Body of pancreas (tissue), 4 donors: ENCODE data around the gene CHCHD6. TPM values are rescaled to one million over a fixed set of nuclear protein-coding genes. Genes with fewer than 3 reads are reported as not detected.

Experiments
- ATAC-seq: fragments of 150-250 bp; one replicate; pipeline ENCODE4 v1.9.1; 2016
- DNase-seq, 4 donors: peaks; one replicate each; pipeline ENCODE4 v3.0.0-alpha.2; 2019
- H3K27ac ChIP-seq, 4 donors: fragments of 200-600 bp; sonication (generic); 1 replicate in 3 of 4; 2 replicates in 1 of 4; pipeline versions ENCODE4 v1.5.1 to v1.6.1; 2016 to 2019; ENCODE audit warnings: mild to moderate bottlenecking in 1 of 4, mixed read lengths in 1 of 4, moderate library complexity in 1 of 4
- H3K27me3 ChIP-seq, 2 donors: fragments of 200-600 bp; sonication (generic); one replicate each; pipeline ENCODE4 v1.6.0; 2016; ENCODE audit warnings: mild to moderate bottlenecking in 1 of 2
- H3K36me3 ChIP-seq, 2 donors: fragments of 200-600 bp; sonication (generic); replicated peaks in 1 of 2; 2 replicates each; pipeline ENCODE4 v1.5.1; 2016; ENCODE audit warnings: low read depth in 2 of 2; ENCODE audit not compliant: insufficient read depth in 1 of 2
- H3K4me1 ChIP-seq: fragments of 200-600 bp; sonication (generic); one replicate; pipeline ENCODE4 v1.6.0; 2016
- H3K4me3 ChIP-seq, 2 donors: fragments of 200-600 bp; sonication (generic); 1 replicate in 1 of 2; 2 replicates in 1 of 2; pipeline ENCODE4 v1.5.1; 2016 to 2019
- H3K9me3 ChIP-seq, 3 donors: fragments of 200-600 bp; sonication (generic); 1 replicate in 2 of 3; 2 replicates in 1 of 3; pipeline ENCODE4 v1.5.1; 2016
- POLR2A ChIP-seq, 3 donors: fragments of 450-650 bp; IDR thresholded peaks; one replicate each; pipeline ENCODE4 v1.6.1; 2016; ENCODE audit warnings: antibody characterized with exemption in 3 of 3, mild to moderate bottlenecking in 2 of 3
- whole genome bisulfite sequencing, 2 donors: methylation state at CpG; one replicate each; pipeline ENCODE4 v1.1.5; 2017; 5-methylcytosine and 5-hydroxymethylcytosine counted together
- intact Hi-C: fragments of 100-400 bp; cut with DNase I; formaldehyde crosslinking; loops from one replicate; pipeline ENCODE4 v1.15.1; 2023
- total RNA-seq, 2 donors: library from RNA; depleted of rRNA; stranded (reverse); fragments of >200 nt; gene quantifications; one replicate each; pipeline ENCODE4 v1.1.0, GENCODE V29; 2016
- TF ChIP-seq, protein P1 (sequence below), 7 experiments: fragments of 450-650 bp in 4 of 7; fragments of 200-600 bp in 3 of 7; sonication (generic) in 3 of 7; IDR thresholded peaks; one replicate each; pipeline ENCODE4 v1.5.1; 2016 to 2019; ENCODE audit warnings: antibody characterized with exemption in 7 of 7

The CHCHD6 gene
- total RNA-seq, 2 donors from 2014 or later: 0.66 to 10.9 TPM

DNA sequence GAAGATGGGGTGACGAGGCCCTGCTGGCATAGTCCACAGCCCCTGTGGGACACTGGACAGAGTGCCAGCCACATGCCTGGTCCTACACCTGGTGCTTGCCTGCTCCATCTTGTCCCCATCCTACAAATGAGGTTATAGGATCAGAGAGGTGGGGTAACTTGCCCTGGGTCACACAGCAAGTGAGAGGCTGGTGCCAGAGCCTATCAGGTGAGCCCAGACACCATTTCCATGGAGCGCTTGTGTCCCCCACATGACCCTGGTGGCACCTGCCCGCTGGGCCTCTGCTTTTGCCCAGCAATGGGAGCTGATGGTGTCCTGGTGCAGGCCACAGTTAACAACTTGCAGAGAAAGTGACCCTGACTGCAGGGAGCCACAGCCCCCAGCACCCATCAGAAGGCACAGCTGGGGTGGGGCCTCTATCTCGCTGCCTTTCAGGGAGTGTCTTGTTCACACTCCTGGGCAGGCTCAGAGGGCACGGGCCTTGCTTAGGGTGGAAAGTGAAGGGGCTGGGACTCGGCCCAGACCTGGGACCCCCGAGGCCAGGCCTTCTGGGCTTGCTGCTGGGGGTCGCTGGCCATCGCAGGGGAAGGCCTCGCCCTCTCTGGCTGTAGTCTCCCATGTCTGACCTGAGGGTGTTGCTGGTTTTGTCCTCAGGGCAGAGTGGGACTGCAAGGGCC lies 286.1 kb downstream of the CHCHD6 start:
- no peak overlapping the region for H3K27ac ChIP-seq
- ATAC-seq (no peak), DNase-seq (no peak)
- no peak overlapping the region for H3K4me3 ChIP-seq
- no peaks in the 10 kb centered on the region for H3K9me3 ChIP-seq
- intact Hi-C loops: no loop called here
- TF ChIP-seq, protein P1, sequence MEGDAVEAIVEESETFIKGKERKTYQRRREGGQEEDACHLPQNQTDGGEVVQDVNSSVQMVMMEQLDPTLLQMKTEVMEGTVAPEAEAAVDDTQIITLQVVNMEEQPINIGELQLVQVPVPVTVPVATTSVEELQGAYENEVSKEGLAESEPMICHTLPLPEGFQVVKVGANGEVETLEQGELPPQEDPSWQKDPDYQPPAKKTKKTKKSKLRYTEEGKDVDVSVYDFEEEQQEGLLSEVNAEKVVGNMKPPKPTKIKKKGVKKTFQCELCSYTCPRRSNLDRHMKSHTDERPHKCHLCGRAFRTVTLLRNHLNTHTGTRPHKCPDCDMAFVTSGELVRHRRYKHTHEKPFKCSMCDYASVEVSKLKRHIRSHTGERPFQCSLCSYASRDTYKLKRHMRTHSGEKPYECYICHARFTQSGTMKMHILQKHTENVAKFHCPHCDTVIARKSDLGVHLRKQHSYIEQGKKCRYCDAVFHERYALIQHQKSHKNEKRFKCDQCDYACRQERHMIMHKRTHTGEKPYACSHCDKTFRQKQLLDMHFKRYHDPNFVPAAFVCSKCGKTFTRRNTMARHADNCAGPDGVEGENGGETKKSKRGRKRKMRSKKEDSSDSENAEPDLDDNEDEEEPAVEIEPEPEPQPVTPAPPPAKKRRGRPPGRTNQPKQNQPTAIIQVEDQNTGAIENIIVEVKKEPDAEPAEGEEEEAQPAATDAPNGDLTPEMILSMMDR (IDR thresholded peaks at IDR 0.05): no peak
- TF ChIP-seq POLR2A (IDR thresholded peaks at IDR 0.05): no peak
- H3K27me3 ChIP-seq: no peaks in the 10 kb centered on the region
- WGBS, 2 donors: 85 to 92% methylated on average over 6 to 7 of the region's 10 CpGs
- peaks cover 0 to 4% of the 10 kb centered on the region in 2 donors for H3K36me3 ChIP-seq
- peaks cover 26% of the 10 kb centered on the region for H3K4me1 ChIP-seq

DNA sequence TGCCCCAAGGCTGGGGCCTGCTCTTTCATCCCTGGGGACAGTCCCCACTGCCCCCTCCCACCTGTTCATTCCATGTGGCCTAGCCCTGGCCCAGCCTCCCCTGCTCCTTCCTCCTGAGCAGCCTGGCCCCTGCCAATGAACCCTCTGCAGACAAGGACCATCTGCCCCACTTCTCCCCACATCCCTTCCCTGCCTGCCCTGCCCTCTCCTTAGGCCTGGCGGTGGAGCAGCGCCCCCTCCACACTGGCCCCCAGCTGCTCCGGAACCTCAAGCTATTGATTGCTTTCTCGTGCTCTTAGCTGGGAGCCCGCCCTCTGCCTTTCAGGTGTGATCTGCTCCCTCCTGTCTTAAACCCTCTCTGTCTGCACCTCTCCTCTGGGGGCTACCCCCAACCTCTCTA lies 286.9 kb downstream of the CHCHD6 start:
- Histone ChIP-seq H3K27ac (no peak overlapping the region), H3K36me3 (peaks cover 0 to 4% of the 10 kb centered on the region in 2 donors), H3K4me3 (no peak overlapping the region), H3K9me3 (no peaks in the 10 kb centered on the region), H3K27me3 (no peaks in the 10 kb centered on the region), H3K4me1 (peaks cover 19% of the 10 kb centered on the region)
- WGBS, 2 donors: 64 to 85% methylated on average over 4 to 5 of the region's 5 CpGs
- TF ChIP-seq POLR2A (IDR thresholded peaks at IDR 0.05): no peak
- TF ChIP-seq, protein P1 (IDR thresholded peaks at IDR 0.05): no peak
- DNase-seq (no peak), ATAC-seq (no peak)
- intact Hi-C loops: no loop called here

DNA sequence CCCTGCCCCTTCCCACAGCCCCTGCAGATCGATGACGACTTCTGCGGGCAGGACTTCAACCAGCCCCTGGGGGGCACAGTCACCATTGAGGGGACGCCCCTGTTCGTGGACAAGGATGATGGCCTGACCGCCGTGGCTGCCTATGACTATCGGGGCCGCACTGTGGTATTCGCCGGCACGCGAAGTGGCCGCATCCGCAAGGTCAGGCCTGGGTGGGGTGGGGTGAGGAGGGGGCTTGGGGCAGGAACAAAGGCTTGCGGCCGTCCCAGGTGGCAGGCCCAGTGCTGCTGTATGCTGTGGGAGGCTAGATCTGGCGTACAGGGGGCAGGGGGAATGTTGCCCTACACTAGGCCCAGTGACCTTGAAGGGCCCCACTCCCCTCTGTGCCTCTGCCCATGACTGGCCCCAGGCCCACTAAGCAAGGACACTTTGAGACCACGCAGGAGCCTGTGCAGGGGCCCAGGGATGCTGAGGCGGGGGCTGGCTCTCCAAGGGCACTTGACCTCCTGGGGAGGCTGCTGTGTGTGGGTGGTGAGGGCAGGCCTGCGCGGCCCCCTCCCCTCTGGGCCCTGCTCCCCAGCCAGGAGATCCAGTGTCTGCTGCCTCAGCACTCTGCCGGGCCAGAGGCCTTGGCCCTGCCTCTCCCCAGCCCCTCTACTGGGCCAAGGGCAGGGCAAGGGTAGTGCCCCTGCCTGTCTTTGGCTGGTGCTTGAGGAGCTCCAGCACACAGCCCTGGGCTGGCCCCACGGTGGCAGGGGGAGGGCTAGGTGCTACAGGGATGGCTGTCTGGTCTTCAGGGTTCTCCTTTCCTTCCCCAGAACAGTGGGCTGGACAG lies 287.5 kb downstream of the CHCHD6 start:
- Histone ChIP-seq H3K36me3 (peaks cover 0 to 4% of the 10 kb centered on the region in 2 donors), H3K27ac (no peak overlapping the region), H3K4me1 (peaks cover 12% of the 10 kb centered on the region), H3K9me3 (no peaks in the 10 kb centered on the region), H3K27me3 (no peaks in the 10 kb centered on the region), H3K4me3 (no peak overlapping the region)
- no peak for ATAC-seq
- intact Hi-C loops: no loop called here
- 83 to 89% methylated on average over 3 to 23 of the region's 24 CpGs for WGBS, 2 donors
- TF ChIP-seq, protein P1 (IDR thresholded peaks at IDR 0.05): no peak
- TF ChIP-seq POLR2A (IDR thresholded peaks at IDR 0.05): no peak
- DNase-seq: no peak

DNA sequence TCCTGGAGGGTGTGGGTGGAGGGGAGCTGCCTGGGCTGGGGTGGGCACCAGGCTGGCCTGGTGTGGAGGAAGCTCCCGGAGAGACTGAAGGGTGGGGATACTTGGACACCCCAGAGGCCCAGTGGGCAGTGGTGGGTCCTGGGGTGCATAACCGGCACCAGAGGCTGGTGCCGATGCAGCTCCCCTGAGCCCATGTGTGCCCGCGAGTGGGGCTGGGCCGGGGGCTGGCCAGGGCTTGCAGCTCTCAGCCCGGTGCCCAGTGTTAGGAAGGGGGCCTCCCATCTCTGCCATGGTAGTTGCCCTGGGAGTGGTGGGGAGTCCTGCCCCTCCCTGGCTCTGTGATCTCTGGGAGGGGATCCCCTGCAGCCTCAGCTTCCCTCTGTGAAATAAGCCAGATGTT lies 288.2 kb downstream of the CHCHD6 start:
- intact Hi-C loops: no loop called here
- TF ChIP-seq, protein P1 (IDR thresholded peaks at IDR 0.05): no peak
- no peak for TF ChIP-seq POLR2A (IDR thresholded peaks at IDR 0.05)
- Histone ChIP-seq H3K4me1 (peaks cover 12% of the 10 kb centered on the region), H3K36me3 (peaks cover 0 to 4% of the 10 kb centered on the region in 2 donors), H3K27me3 (no peaks in the 10 kb centered on the region), H3K4me3 (no peak overlapping the region), H3K27ac (no peak overlapping the region), H3K9me3 (no peaks in the 10 kb centered on the region)
- ATAC-seq (no peak), DNase-seq (no peak)
- 86 to 93% methylated on average over 4 to 7 of the region's 7 CpGs for WGBS, 2 donors
